Upper lobe of left lung (tissue), 4 donors: ENCODE results near the gene EXOC4.

Experiments
- CTCF ChIP-seq, 6 experiments: fragments of 450-650 bp in 4 of 6; fragments of 200-600 bp in 2 of 6; sonication (generic) in 2 of 6; IDR thresholded peaks; one replicate each; pipeline ENCODE4 v1.5.1; 2016 to 2019; ENCODE audit warnings: antibody characterized with exemption in 6 of 6
- EP300 ChIP-seq, 4 donors: sonication (generic); formaldehyde crosslinking; IDR thresholded peaks; one replicate each; pipeline ENCODE4 v1.5.1; 2017; ENCODE audit warnings: antibody characterized with exemption in 4 of 4, control low read depth in 2 of 4
- POLR2A ChIP-seq, 4 donors: fragments of 450-650 bp; IDR thresholded peaks; one replicate each; pipeline ENCODE4 v1.5.1; 2016 to 2017; ENCODE audit warnings: antibody characterized with exemption in 4 of 4, mild to moderate bottlenecking in 2 of 4
- POLR2AphosphoS5 ChIP-seq, 2 donors: sonication (generic); formaldehyde crosslinking; IDR thresholded peaks; one replicate each; pipeline ENCODE4 v1.5.1; 2017; ENCODE audit warnings: antibody characterized with exemption in 2 of 2

- TF ChIP-seq CTCF (IDR thresholded peaks at IDR 0.05) (no peak), EP300 (IDR thresholded peaks at IDR 0.05) (no peak), POLR2A (IDR thresholded peaks at IDR 0.05) (no peak), POLR2AphosphoS5 (IDR thresholded peaks at IDR 0.05) (no peak)
Measured at GRCh38 chr7:133724148-133724547, 471.3 kb downstream of the EXOC4 start.
